Measurements from ENCODE around the gene IQCM. TPM values are rescaled to one million over a fixed set of nuclear protein-coding genes. Genes with fewer than 3 reads are reported as not detected.

IQCM gene
- total RNA-seq (not detected), polyA plus RNA-seq (not detected), total RNA-seq (not detected)

- no peak for DNase-seq
- Histone ChIP-seq H3K4me3 (ENCODE audit: low read length) (no peak within 1 kb of the TSS), H3K9me3 (ENCODE audit: control insufficient read depth in 2 of 3, low read length in 3 of 3) (no peaks in the 10 kb centered on the region), H3K27me3 (ENCODE audit: control insufficient read depth in 2 of 2, insufficient read depth in 2 of 2, low read length in 2 of 2) (no peaks in the 10 kb centered on the region), H3K4me1 (ENCODE audit: control insufficient read depth in 2 of 2, insufficient read depth in 2 of 2, low read length in 2 of 2) (no peaks in the 10 kb centered on the region), H3K36me3 (ENCODE audit: control insufficient read depth in 2 of 3, insufficient read depth in 3 of 3, low read length in 3 of 3) (no peaks in the 10 kb centered on the region), H3K27ac (ENCODE audit: low read depth, low read length) (no peak within 1 kb of the TSS)
- ChIA-PET POLR2A (no interaction called here), CTCF (no interaction called here)
- Mint-ChIP-seq H3K4me3 (no peak within 1 kb of the TSS), H3K4me1 (no peaks in the 10 kb centered on the region), H3K36me3 (no peaks in the 10 kb centered on the region), H3K9me3 (peaks cover 0 to 4% (median 0%) of the 10 kb centered on the region in 11 donors), H3K27me3 (no peaks in the 10 kb centered on the region), H3K27ac (no peak within 1 kb of the TSS)
- intact Hi-C loops (cut with micrococcal nuclease) = no loop called here
- no peak for ATAC-seq
These were observed at the start of gene IQCM for GRCh38 chr4:149815743-149816142. Gene IQCM, minus strand, starts transcription at chr4:149815843. Its CDS starts 73,152 bp downstream, at chr4:149742691.

GRCh38 chr4:149857446-149857845, 41.8 kb upstream of the IQCM start:
- DNase-seq = no peak
- H3K4me3 ChIP-seq (ENCODE audit: low read length) = no peak overlapping the region
- intact Hi-C loops (cut with micrococcal nuclease) = no loop called here
- Mint-ChIP-seq H3K27me3 (no peaks in the 10 kb centered on the region), H3K4me1 (no peaks in the 10 kb centered on the region), H3K36me3 (no peaks in the 10 kb centered on the region), H3K9me3 (peaks cover 0 to 11% (median 0%) of the 10 kb centered on the region in 11 donors), H3K27ac (no peak overlapping the region), H3K4me3 (no peak overlapping the region)
- H3K4me1 ChIP-seq (ENCODE audit: control insufficient read depth in 2 of 2, insufficient read depth in 2 of 2, low read length in 2 of 2) = no peaks in the 10 kb centered on the region
- ATAC-seq = no peak
- no peaks in the 10 kb centered on the region for H3K27me3 ChIP-seq (ENCODE audit: control insufficient read depth in 2 of 2, insufficient read depth in 2 of 2, low read length in 2 of 2)
- ChIA-PET CTCF (no interaction called here), POLR2A (no interaction called here)
- H3K9me3 ChIP-seq (ENCODE audit: control insufficient read depth in 2 of 3, low read length in 3 of 3) = no peaks in the 10 kb centered on the region
- no peaks in the 10 kb centered on the region for H3K36me3 ChIP-seq (ENCODE audit: control insufficient read depth in 2 of 3, insufficient read depth in 3 of 3, low read length in 3 of 3)
- no peak overlapping the region for H3K27ac ChIP-seq (ENCODE audit: low read depth, low read length)

GRCh38 chr4:149845743-149846142, 30.1 kb upstream of the IQCM start:
- Mint-ChIP-seq H3K27ac (no peak overlapping the region), H3K27me3 (no peaks in the 10 kb centered on the region), H3K9me3 (peaks cover 0 to 9% (median 3%) of the 10 kb centered on the region in 11 donors), H3K36me3 (no peaks in the 10 kb centered on the region), H3K4me1 (no peaks in the 10 kb centered on the region), H3K4me3 (no peak overlapping the region)
- intact Hi-C loops (cut with micrococcal nuclease) = no loop called here
- Histone ChIP-seq H3K4me1 (ENCODE audit: control insufficient read depth in 2 of 2, insufficient read depth in 2 of 2, low read length in 2 of 2) (no peaks in the 10 kb centered on the region), H3K36me3 (ENCODE audit: control insufficient read depth in 2 of 3, insufficient read depth in 3 of 3, low read length in 3 of 3) (no peaks in the 10 kb centered on the region), H3K27me3 (ENCODE audit: control insufficient read depth in 2 of 2, insufficient read depth in 2 of 2, low read length in 2 of 2) (no peaks in the 10 kb centered on the region), H3K9me3 (ENCODE audit: control insufficient read depth in 2 of 3, low read length in 3 of 3) (no peaks in the 10 kb centered on the region), H3K4me3 (ENCODE audit: low read length) (no peak overlapping the region), H3K27ac (ENCODE audit: low read depth, low read length) (no peak overlapping the region)
- ChIA-PET CTCF (no interaction called here), POLR2A (no interaction called here)
- ATAC-seq = no peak
- no peak for DNase-seq

- DNase-seq = no peak
- Mint-ChIP-seq H3K27ac (no peak overlapping the region), H3K9me3 (peaks cover 0 to 4% (median 1%) of the 10 kb centered on the region in 11 donors), H3K4me3 (no peak overlapping the region), H3K36me3 (no peaks in the 10 kb centered on the region), H3K4me1 (no peaks in the 10 kb centered on the region), H3K27me3 (peaks cover 0 to 6% (median 0%) of the 10 kb centered on the region in 5 donors)
- Histone ChIP-seq H3K4me3 (ENCODE audit: low read length) (no peak overlapping the region), H3K27me3 (ENCODE audit: control insufficient read depth in 2 of 2, insufficient read depth in 2 of 2, low read length in 2 of 2) (no peaks in the 10 kb centered on the region), H3K9me3 (ENCODE audit: control insufficient read depth in 2 of 3, low read length in 3 of 3) (no peaks in the 10 kb centered on the region), H3K4me1 (ENCODE audit: control insufficient read depth in 2 of 2, insufficient read depth in 2 of 2, low read length in 2 of 2) (no peaks in the 10 kb centered on the region), H3K27ac (ENCODE audit: low read depth, low read length) (no peak overlapping the region), H3K36me3 (ENCODE audit: control insufficient read depth in 2 of 3, insufficient read depth in 3 of 3, low read length in 3 of 3) (no peaks in the 10 kb centered on the region)
- ChIA-PET CTCF (interaction anchor here (0.8 kb wide), 1 partner anchor 28 kb away, joined by 3 read pairs; no protein-coding TSS in a partner anchor), POLR2A (no interaction called here)
- intact Hi-C loops (cut with micrococcal nuclease) = no loop called here
- no peak for ATAC-seq
These were observed 26.0 kb upstream of the IQCM start for GRCh38 chr4:149841686-149842085.

- Mint-ChIP-seq H3K4me1 (no peaks in the 10 kb centered on the region), H3K27me3 (peaks cover 0 to 6% (median 0%) of the 10 kb centered on the region in 5 donors), H3K4me3 (no peak overlapping the region), H3K36me3 (no peaks in the 10 kb centered on the region), H3K27ac (no peak overlapping the region), H3K9me3 (peaks cover 0 to 6% (median 2%) of the 10 kb centered on the region in 11 donors)
- no peak for ATAC-seq
- no peaks in the 10 kb centered on the region for H3K36me3 ChIP-seq (ENCODE audit: control insufficient read depth in 2 of 3, insufficient read depth in 3 of 3, low read length in 3 of 3)
- H3K4me1 ChIP-seq (ENCODE audit: control insufficient read depth in 2 of 2, insufficient read depth in 2 of 2, low read length in 2 of 2) = no peaks in the 10 kb centered on the region
- no peak overlapping the region for H3K27ac ChIP-seq (ENCODE audit: low read depth, low read length)
- no peaks in the 10 kb centered on the region for H3K27me3 ChIP-seq (ENCODE audit: control insufficient read depth in 2 of 2, insufficient read depth in 2 of 2, low read length in 2 of 2)
- H3K4me3 ChIP-seq (ENCODE audit: low read length) = no peak overlapping the region
- no peak for DNase-seq
- intact Hi-C loops (cut with micrococcal nuclease) = no loop called here
- H3K9me3 ChIP-seq (ENCODE audit: control insufficient read depth in 2 of 3, low read length in 3 of 3) = no peaks in the 10 kb centered on the region
- ChIA-PET CTCF (no interaction called here), POLR2A (no interaction called here)
These were observed 22.4 kb upstream of the IQCM start for GRCh38 chr4:149838036-149838435.

- no peaks in the 10 kb centered on the region for H3K9me3 ChIP-seq (ENCODE audit: control insufficient read depth in 2 of 3, low read length in 3 of 3)
- no peak for DNase-seq
- ChIA-PET POLR2A (no interaction called here), CTCF (no interaction called here)
- no peaks in the 10 kb centered on the region for H3K36me3 ChIP-seq (ENCODE audit: control insufficient read depth in 2 of 3, insufficient read depth in 3 of 3, low read length in 3 of 3)
- no peaks in the 10 kb centered on the region for H3K4me1 ChIP-seq (ENCODE audit: control insufficient read depth in 2 of 2, insufficient read depth in 2 of 2, low read length in 2 of 2)
- no peak overlapping the region for H3K27ac ChIP-seq (ENCODE audit: low read depth, low read length)
- H3K4me1 Mint-ChIP-seq = no peaks in the 10 kb centered on the region
- no peaks in the 10 kb centered on the region for H3K36me3 Mint-ChIP-seq
- no peak overlapping the region for H3K27ac Mint-ChIP-seq
- no peak overlapping the region for H3K4me3 ChIP-seq (ENCODE audit: low read length)
- peaks cover 0 to 6% (median 2%) of the 10 kb centered on the region in 11 donors for H3K9me3 Mint-ChIP-seq
- no peak overlapping the region for H3K4me3 Mint-ChIP-seq
- intact Hi-C loops (cut with micrococcal nuclease) = no loop called here
- H3K27me3 ChIP-seq (ENCODE audit: control insufficient read depth in 2 of 2, insufficient read depth in 2 of 2, low read length in 2 of 2) = no peaks in the 10 kb centered on the region
- H3K27me3 Mint-ChIP-seq = peaks cover 0 to 6% (median 0%) of the 10 kb centered on the region in 5 donors
- ATAC-seq = no peak
These were observed 20.9 kb upstream of the IQCM start for GRCh38 chr4:149836546-149836945.

GRCh38 chr4:149835280-149835679, 19.6 kb upstream of the IQCM start:
- Mint-ChIP-seq H3K4me1 (no peaks in the 10 kb centered on the region), H3K9me3 (peaks cover 0 to 6% (median 0%) of the 10 kb centered on the region in 11 donors), H3K4me3 (no peak overlapping the region), H3K36me3 (no peaks in the 10 kb centered on the region), H3K27me3 (peaks cover 0 to 6% (median 0%) of the 10 kb centered on the region in 5 donors), H3K27ac (no peak overlapping the region)
- intact Hi-C loops (cut with micrococcal nuclease) = no loop called here
- no peak overlapping the region for H3K4me3 ChIP-seq (ENCODE audit: low read length)
- no peaks in the 10 kb centered on the region for H3K36me3 ChIP-seq (ENCODE audit: control insufficient read depth in 2 of 3, insufficient read depth in 3 of 3, low read length in 3 of 3)
- ATAC-seq (no peak), DNase-seq (no peak)
- ChIA-PET CTCF (no interaction called here), POLR2A (no interaction called here)
- no peaks in the 10 kb centered on the region for H3K9me3 ChIP-seq (ENCODE audit: control insufficient read depth in 2 of 3, low read length in 3 of 3)
- no peak overlapping the region for H3K27ac ChIP-seq (ENCODE audit: low read depth, low read length)
- H3K4me1 ChIP-seq (ENCODE audit: control insufficient read depth in 2 of 2, insufficient read depth in 2 of 2, low read length in 2 of 2) = no peaks in the 10 kb centered on the region
- no peaks in the 10 kb centered on the region for H3K27me3 ChIP-seq (ENCODE audit: control insufficient read depth in 2 of 2, insufficient read depth in 2 of 2, low read length in 2 of 2)

All from naive thymus-derived CD4-positive, alpha-beta T cell (primary cell).